Left renal pelvis (tissue), 4 donors: ENCODE results near the gene ZNF143. TPM values are rescaled to one million over a fixed set of nuclear protein-coding genes. Genes with fewer than 3 reads are reported as not detected.
"Not testable (repeated sequence)": the region's sequence is repeated elsewhere in the genome, so short reads cannot be mapped to it uniquely, and the experiment has no call there.

Source experiments
- DNase-seq, 4 donors: peaks; one replicate each; pipeline ENCODE4 v3.0.0-alpha.2; 2013; ENCODE audit warnings: low read depth in 4 of 4, low spot score in 3 of 4
- polyA plus RNA-seq, 4 donors: library from polyadenylated mRNA; unstranded; fragments of 120-200 nt; gene quantifications; one replicate each; pipeline ENCODE4 v1.2.1, GENCODE V29; 2013; ENCODE audit not compliant: insufficient read length in 4 of 4

The ZNF143 gene
- polyA plus RNA-seq, 4 donors = 22.3 to 32.8 (median 30.7) TPM

DNA sequence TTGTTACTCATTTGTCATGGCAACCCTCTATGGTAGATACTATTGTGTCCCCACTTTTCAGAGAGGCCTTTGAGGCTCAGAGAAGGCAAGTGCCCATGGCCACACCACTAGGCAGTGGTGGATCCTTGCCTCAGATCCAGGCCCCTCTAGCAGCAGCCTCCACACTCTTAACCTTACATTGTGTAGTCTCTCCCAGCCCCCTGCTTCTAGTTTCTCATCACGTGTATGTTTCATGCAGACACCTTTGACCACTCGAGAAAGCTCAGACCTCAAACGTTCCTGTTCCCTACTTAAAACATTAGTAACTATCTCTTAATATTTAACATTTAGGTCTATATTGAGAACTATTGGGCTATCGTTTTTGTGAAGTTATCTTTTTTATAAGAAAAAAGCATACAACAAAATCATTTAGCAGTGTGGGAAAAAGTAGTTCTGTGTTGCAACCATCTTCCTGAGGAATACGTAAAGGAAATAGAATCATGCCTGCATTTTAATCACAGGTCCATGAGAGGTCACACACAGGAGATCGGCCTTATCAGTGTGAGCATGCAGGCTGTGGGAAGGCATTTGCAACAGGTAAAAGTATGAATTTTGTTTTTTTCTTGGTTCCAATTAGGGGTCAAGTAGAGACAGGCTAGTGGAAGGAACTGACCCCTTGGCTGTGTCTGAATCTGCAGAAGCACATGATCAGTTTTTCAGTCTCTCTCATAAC lies 35.1 kb downstream of the ZNF143 start:
- no peak for DNase-seq

DNA sequence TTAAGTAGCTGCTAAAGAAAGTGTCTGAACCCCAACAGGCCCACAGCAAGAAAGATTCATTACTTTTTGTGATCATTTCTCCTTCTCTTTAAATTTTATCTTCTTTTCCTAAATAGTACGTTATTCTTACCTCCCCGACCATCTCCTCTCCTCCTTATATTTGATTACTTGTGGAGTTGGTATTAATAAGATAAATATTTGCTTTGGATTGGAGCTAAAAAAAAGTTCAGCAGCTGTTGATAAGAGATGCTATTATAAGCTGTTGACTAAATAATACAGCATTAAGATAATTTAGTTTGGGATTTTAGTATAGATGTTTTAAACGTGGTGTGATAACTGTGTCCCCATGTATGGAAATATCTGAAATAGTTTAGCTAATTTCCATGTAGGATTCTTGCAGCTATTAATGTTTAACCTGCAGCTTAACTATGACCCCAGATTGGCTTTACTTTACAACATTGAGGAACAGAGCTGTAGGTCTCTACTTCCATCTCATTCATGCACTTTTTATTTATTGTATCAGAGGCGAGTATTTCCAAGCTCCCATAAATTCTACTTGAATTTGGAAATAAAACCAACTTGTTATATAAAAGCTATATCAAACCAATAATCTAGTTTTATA lies 37.8 kb downstream of the ZNF143 start:
- no peak for DNase-seq

DNA sequence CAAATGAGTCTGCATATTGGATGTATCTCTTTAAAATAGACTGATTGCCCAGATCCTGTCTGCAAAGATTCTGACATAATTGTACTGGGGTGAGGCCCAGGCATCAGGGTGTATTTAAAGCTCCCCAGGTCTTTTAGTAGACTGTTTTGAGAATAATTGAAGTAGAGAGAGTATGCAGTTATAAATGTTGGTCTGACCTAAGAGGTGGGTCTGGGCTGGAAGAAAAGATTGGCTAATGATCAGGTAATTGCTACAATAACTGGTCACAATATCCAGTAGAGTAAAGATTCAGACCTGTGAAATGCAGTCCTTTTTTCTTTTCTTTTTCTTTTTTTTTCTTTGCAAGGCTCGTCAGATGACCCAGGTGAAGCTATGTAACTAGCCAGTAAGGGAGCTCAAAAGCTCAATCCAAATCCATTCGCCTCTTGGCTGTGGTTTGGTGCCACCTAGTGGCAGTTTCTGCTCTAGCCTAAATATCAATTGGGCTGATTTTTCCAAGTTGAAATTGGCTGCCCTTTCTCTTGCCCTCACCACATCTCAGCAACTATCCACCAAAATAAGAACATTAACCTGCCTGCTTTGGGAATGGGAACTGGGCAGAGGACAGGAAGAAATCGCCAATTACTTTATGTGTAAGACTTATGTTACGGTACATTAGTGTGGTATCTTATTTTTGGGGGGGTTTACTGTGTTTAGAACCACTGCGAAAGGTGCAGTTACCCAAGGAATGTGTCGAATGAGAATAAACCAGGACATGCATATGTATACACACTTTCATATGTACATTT lies 45.9 kb downstream of the ZNF143 start:
- peak; percentile 56 to 75 (median 68) for DNase-seq

DNA sequence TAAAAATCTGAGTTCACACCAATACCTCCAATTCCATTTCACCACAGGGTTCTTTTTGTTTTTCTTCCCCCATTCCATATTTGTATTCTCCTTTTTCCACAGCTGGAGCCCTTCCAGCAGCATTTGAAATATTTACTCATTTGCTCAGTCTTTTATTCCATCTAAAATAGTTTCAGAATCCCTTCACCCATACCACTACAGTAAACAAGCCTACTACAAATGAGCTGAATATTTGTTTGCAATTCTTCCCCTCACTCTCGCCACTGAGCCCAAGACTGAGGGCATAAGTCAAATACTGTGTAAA lies 46.4 kb downstream of the ZNF143 start:
- DNase-seq = no peak

DNA sequence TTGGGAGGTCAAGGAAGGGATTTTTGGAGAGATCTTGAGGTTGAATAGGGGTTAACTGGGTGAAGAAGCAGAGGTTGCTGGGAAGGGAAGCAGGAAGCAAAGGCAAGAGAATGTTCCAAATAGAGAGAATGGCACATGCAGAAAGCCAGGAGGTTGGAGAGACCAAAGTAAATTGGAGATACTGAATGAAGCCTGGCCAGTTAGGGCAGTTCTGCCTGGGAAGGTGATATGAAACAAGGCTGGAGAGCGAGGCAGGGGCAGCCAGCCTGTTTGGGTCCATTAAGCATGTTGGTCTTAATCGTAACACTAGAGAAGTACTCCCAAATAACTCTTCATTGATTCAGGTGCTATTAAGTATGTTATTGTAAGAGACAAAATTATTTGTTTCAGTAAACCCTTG lies 48.2 kb downstream of the ZNF143 start:
- no peak for DNase-seq

DNA sequence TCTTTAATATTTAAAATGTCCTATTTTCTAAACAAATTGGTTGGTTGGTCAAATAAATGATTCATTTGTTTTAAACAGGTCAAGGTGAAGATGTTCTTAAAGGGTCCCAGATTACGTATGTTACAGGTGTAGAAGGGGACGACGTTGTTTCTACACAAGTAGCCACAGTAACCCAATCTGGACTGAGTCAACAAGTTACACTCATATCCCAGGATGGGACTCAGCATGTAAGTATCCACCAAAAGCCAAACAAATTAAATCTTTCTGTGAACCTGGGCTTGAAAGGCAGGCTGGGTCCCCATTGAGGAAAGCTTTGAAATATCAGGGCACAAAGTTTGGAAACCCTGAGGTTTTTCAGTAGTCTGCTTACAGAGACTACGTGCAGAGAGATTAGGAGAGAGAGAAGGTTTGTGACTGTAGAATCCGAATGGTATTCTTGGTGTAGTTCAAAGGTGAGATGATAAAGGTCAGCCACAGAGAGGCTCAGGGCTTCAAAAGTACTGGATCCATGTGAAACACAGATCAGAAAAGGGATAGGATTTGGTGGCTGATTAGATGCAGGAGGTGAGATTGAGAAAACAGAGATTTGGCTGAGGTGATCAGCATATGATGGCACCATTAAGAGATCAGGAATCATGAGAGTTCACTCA lies 51.7 kb downstream of the ZNF143 start:
- DNase-seq = no peak

DNA sequence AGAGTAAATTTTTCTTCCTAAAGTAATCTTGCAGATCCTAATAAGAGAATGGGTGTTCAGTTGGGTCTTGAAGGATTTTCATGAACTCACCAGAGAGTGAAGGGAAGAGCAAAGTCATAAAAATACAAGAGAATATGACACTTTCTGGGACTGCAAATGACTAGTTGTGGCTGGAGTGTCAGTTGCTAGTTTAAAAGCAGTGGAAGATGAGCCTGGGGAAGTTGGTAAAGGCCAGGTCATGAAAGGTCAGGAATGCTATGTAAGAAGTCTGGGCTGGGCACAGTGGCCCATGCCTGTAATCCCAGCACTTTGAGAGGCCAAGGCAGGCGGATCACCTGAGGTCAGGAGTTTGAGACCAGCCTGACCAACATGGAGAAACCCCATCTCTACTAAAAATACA lies 53.8 kb downstream of the ZNF143 start:
- DNase-seq = not testable (repeated sequence)

DNA sequence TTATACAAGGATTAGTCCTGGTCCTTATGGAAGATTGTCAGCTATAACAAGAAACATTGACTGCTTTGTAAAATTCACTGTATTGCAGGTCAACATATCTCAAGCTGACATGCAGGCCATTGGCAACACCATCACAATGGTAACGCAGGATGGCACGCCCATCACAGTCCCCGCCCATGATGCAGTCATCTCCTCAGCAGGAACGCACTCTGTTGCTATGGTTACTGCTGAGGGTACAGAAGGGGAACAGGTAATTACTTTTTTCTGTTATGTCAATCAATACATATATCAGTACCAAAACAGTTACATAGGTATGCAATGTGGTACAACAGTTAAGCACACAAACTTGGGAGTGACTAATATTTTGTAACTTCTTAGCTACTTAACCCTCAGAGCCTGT lies 55.3 kb downstream of the ZNF143 start:
- DNase-seq = no peak

DNA sequence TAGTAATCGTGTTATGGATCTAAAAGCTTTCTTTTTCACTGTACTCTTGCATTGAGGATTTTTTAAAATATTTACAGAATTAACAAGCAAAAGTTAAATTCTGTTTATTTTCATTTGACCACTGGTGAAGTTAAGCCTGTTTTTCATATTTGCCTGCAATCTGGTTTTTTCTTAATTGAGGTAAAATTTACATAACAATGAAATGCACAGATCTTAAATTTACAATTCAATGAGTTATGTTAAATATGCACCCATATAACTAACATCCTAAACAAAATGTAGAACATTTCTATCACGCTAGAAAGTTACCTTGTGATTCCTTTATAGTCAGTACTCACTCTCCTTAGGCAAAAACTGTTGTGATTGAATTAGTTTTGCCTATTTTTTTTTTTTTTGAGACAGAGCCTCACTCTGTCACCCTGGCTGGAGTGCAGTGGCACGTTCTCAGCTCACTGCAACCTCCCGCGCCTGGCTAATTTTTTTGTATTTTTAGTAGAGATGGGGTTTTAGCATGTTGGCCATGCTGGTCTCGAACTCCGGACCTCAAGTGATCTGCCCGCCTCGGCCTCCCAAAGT lies 58.1 kb downstream of the ZNF143 start:
- DNase-seq = no peak

DNA sequence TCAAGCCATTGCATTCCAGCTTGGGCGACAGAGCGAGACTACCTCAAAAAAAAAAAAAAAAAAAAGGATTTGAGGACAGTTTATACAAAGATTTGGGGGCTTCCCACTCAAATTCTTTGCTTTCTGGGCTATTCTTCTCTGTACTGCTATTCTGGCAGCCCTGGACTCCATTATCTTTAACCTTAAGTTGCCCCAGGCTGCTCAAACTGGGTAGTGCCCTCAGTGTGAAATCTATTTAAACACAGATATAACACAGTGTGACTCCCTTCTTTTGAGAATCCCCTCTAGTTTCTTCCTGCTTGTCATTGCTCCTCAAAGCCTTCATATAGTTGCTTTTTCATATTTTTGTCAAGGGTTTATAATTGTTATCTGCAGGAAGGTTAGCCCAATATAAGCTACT lies 63.2 kb downstream of the ZNF143 start:
- no peak for DNase-seq

DNA sequence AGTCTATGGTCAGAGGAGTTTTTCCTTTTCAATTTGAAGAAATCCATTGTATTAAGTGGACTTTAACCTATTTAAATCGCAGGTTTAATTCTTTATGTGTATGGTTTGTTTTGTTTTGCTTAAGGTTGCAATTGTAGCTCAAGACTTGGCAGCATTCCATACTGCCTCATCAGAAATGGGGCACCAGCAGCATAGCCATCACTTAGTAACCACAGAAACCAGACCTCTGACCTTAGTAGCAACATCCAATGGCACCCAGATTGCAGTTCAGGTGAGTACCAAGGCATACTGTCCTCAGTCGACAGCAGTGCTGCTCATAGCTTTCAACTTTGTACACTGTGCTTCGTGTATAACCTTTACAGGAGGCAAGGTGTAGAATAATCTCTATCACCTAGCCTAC lies 64.3 kb downstream of the ZNF143 start:
- DNase-seq = no peak

DNA sequence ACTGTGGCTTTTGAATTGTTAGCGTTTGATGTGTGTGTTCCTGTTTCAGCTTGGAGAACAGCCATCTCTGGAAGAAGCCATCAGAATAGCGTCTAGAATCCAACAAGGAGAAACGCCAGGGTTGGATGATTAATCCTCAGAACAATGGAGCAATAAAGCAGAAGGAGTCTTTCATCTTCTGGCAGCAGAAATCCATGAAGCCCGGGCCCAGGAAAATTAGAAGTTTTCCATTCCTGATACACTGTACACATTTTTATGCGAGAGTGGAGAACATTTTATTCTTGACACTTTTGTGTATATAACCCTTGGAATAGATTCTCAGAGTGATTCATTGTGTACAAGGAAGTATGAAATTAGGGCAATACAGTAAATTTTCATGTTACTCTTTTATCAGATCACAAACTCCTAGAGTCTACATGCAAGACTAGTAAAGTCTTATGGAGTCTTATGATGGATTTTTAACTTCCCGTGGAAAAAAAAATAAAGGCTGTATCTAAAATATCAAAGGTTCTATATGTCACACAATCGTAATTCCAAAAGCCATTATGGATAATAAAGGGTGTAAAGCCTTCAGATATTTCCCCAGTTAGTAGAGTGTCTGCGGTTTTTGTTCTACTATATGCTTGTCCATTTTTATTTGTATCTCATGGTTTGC lies 66.8 kb downstream of the ZNF143 start:
- DNase-seq = no peak

DNA sequence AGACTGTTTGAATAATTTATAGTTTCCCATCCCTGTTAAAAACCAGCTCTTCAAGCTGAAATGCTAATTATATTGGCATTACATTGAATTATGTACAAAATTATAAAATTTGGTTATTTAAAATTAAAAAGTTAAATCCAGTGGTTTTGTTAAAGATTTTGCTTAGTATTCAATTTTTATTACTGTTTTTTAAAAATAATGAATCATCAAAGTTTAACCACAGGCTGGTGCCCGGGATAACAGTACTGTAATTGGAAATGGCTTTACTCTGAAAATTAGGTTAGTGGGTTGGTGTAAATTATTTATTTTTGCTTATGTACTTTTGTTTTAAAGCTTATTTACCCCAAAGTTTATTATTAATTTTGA lies 67.3 kb downstream of the ZNF143 start:
- no peak for DNase-seq

DNA sequence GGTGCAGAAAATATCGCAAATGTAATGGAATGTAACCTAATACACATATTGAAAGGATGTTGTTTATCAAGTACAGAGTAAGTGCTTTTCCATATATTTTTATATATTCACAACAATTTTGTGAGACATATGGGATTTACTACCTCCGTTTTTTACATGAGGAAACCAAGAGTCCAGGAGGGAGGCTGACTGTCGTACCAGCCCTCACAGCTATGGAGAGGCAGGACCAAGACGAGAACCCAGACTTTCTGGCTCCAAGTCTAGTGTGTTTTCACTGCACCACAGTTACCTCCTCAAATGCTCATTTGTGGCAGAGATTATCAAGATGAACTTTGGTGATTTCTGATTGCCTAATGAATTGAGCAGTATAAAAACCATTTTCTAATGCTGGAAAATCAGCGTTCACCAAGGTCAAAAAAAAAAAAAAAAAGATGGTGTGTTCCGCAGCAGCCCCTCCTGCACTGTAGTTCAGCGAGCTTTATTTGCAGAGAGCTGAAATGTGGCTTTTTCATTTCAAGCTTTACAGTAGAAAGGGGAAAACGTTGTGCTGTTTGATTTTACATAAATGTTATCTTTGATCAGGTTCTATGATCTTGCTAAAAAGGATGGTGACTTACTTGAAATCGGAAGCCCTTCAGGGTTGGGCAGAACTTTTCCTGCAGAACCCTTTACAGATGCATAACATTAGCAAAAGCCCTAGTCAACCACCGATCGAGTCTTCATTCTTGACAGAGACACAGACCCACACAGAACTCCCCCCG lies 67.9 kb downstream of the ZNF143 start:
- no peak for DNase-seq

DNA sequence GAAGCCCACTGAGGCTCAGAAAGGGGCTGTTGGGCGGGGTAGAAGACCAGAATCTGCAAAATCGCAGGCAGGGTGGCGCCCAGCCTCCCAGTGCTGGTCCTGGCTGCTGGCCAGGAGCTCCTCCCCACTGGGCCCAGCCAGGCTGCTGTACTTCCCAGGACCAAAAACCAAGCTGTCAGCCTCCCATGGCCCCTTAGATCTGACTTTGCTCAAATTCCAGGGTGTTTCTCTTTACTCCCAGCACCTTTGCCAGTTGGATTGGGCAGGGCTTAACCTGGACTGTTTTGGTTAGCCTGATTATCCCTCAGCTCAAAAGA lies 68.5 kb downstream of the ZNF143 start:
- DNase-seq = no peak

DNA sequence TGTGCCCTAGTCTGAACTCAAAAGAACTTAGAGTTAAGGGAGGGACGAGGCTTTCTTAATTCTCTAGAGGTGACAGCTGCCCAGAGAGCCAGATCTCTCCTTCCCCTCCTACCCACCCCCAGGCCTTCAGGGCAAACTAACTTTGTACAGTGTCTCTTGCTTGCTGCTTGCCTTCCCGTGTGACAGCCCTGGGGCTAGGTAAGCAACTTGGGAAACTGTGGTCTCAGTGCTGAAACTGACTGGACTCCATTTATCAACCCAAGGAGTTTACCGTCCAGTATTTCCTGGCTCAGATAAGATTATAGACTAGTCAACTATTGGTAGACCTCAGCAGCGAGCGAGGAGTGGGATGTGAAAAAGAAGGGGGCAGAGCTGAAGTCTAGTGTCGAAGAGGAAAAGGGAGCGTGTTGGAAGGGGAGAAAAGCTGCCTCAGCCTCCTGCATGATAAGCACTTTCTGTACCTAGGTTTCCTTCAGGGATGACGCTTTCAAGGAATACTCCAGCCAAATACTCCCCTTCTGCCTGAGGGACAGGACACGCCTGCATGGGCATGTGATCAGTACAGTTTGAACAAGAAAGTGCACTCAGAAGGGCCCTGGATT lies 69.3 kb downstream of the ZNF143 start:
- no peak for DNase-seq

DNA sequence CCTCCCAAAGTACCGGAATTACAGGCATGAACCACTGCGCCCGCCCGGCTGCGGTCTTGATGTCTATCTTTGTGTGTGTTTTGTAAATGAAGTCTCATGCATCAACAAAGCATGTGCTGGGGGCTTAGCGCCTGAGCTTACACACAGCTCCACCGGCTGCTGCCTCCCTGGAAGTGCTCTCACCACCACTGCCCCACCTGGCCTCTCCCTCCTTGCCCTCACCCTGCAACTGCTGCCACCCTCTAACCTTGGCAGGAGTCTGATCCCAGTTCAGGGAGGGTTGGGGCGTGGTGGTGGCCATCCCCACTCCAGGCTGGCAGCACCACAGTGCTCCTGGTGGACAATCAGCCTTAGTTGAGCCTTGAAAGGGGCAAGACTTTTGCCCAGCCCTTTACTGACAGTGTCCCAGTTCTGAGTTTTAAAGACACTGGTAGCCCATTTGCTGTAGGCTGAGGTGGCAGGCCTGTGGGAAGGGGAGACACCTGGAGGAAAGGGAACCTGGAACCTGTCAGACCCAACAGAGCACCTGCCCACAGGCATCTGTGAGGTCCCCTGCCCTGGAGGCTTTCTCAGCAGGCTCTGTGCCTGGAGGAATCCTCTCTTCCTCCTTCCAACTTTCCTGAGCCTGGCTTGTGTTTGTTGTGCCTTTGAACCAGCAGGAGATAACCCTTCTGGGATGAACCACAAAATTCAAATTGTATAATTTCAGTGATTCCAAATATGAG lies 70.3 kb downstream of the ZNF143 start:
- no peak for DNase-seq

DNA sequence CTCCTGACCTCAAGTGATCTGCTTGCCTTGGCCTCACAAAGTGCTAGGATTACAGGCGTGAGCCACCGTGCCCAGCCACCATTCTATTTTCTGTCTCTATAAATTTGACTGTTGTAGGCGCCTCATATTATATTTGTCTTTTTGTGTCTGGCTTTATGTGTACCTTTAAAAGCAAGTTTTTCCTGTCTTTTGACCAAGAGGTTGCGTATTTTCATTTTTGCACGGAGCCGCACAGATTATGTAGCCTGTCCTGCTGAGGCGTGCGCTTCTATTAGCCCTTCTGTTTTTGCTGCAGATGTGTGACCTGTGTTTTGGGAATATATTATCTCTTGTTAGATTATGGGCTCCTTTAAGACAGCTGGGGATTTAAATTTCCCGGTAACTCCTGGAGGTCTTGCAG lies 72.2 kb downstream of the ZNF143 start:
- no peak for DNase-seq
